ENCODE data around the gene GDI2. TPM values are rescaled to one million over a fixed set of nuclear protein-coding genes. Genes with fewer than 3 reads are reported as not detected.

The GDI2 gene
- total RNA-seq, 1 experiment from 2014 or later = 144 TPM

DNA sequence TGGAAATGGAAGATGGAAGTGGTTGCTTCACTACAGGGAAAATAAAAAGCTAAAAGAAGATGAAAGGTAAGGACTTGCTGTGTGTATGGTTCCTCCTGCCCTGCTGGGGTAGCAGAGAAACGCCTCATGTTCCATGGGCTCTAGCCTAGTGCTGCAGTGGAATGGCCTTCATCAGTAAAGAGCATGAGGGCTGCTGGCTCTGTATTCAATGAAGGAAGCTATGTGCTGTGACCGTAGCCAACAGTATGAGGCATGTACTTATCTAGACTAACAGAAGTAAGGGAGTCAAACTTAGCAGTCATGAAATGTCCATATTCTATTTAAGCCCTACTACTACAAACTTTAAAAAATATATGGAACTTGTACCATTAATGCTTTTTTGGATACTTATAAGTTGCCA lies 54.3 kb downstream of the GDI2 start (continued):
- TF ChIP-seq FOSL1 (IDR thresholded peaks at IDR 0.05; ENCODE audit: low read depth) = no peak
- no peak for TF ChIP-seq EGR1 (IDR thresholded peaks at IDR 0.05; ENCODE audit: low read depth)
- no peak for TF ChIP-seq YY1 (IDR thresholded peaks at IDR 0.05; ENCODE audit: extremely low read depth, insufficient replicate concordance, low read depth, low read length)
- TF ChIP-seq EZH2 (IDR thresholded peaks at IDR 0.05) = no peak
- no peak for TF ChIP-seq POLR2A (IDR thresholded peaks at IDR 0.05; ENCODE audit: borderline replicate concordance, extremely low read depth, insufficient read depth, insufficient read length)

GRCh38 chr10:5757766-5758517 lies 55.3 kb downstream of the GDI2 start:
- Histone ChIP-seq H3K9me3 (ENCODE audit: control insufficient read depth in 1 of 2, insufficient read depth in 1 of 2, low read depth in 1 of 2, low read length in 2 of 2) (no peaks in the 10 kb centered on the region), H3K4me2 (ENCODE audit: low read length) (no peak overlapping the region), H4K20me1 (ENCODE audit: insufficient read depth) (peaks cover 2% of the 10 kb centered on the region; the same call in 1 of the 2 replicates), H3K9me2 (ENCODE audit: insufficient read depth) (no peaks in the 10 kb centered on the region), H3K27me3 (ENCODE audit: insufficient read depth, low read length) (no peaks in the 10 kb centered on the region), H3K4me3 (replicated peaks in 1 of 2; ENCODE audit: low read depth in 1 of 2, low read length in 2 of 2) (no peak overlapping the region), H3K9ac (ENCODE audit: low read length) (no peak overlapping the region), H3K4me1 (ENCODE audit: control insufficient read depth in 1 of 2, insufficient read depth in 2 of 2, low read length in 2 of 2) (no peaks in the 10 kb centered on the region), H3K79me2 (ENCODE audit: insufficient read depth, low read length) (0 out of 2 replicates have a peak, but pooled peaks cover 5% of the 10 kb centered on the region), H2AFZ (ENCODE audit: low read depth, low read length, poor library complexity, severe bottlenecking) (no peak overlapping the region), H3K36me3 (ENCODE audit: control insufficient read depth in 1 of 2, insufficient read depth in 2 of 2, low read length in 2 of 2) (peaks cover 39 to 48% of the 10 kb centered on the region in 2 experiments; a peak in 3 of 4 replicates), H3K27ac (ENCODE audit: low read depth, low read length) (no peak overlapping the region)
- ATAC-seq (no peak), DNase-seq (ENCODE audit: low read depth, low spot score) (no peak)
- BruUV-seq (replicated peaks) = no TSS peak
- ChIA-PET CTCF (no interaction called here), POLR2A (no interaction called here), RAD21 (ENCODE audit: low non-redundant PET in 1 of 2, low total read pairs in 2 of 2, uncharacterized antibody in 2 of 2, unreplicated experiment in 2 of 2) (no interaction called here)
- intact Hi-C loops (cut with micrococcal nuclease) = no loop called here
- TF ChIP-seq RAD21 (IDR thresholded peaks at IDR 0.05; ENCODE audit: low read depth) (no peak), CEBPB (IDR thresholded peaks at IDR 0.05; ENCODE audit: low read depth) (no peak), TCF7L2 (IDR thresholded peaks at IDR 0.05; ENCODE audit: borderline replicate concordance, extremely low read depth, insufficient read depth, insufficient read length) (no peak), REST (IDR thresholded peaks at IDR 0.05; ENCODE audit: low read depth) (no peak), FOSL1 (IDR thresholded peaks at IDR 0.05; ENCODE audit: low read depth) (no peak), EZH2phosphoT487 (IDR thresholded peaks at IDR 0.05; ENCODE audit: borderline replicate concordance) (no peak), POLR2AphosphoS5 (IDR thresholded peaks at IDR 0.05; ENCODE audit: low read depth, low read length) (no peak), SRF (IDR thresholded peaks at IDR 0.05; ENCODE audit: low read depth) (no peak), EGR1 (IDR thresholded peaks at IDR 0.05; ENCODE audit: low read depth) (no peak), POLR2A (IDR thresholded peaks at IDR 0.05; ENCODE audit: borderline replicate concordance, extremely low read depth, insufficient read depth, insufficient read length) (no peak), MAX (IDR thresholded peaks at IDR 0.05) (no peak), CBX3 (IDR thresholded peaks at IDR 0.05; ENCODE audit: low read depth) (no peak)
- TF ChIP-seq, protein P1, sequence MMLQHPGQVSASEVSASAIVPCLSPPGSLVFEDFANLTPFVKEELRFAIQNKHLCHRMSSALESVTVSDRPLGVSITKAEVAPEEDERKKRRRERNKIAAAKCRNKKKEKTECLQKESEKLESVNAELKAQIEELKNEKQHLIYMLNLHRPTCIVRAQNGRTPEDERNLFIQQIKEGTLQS (IDR thresholded peaks at IDR 0.05) = no peak
- TF ChIP-seq, protein P2, sequence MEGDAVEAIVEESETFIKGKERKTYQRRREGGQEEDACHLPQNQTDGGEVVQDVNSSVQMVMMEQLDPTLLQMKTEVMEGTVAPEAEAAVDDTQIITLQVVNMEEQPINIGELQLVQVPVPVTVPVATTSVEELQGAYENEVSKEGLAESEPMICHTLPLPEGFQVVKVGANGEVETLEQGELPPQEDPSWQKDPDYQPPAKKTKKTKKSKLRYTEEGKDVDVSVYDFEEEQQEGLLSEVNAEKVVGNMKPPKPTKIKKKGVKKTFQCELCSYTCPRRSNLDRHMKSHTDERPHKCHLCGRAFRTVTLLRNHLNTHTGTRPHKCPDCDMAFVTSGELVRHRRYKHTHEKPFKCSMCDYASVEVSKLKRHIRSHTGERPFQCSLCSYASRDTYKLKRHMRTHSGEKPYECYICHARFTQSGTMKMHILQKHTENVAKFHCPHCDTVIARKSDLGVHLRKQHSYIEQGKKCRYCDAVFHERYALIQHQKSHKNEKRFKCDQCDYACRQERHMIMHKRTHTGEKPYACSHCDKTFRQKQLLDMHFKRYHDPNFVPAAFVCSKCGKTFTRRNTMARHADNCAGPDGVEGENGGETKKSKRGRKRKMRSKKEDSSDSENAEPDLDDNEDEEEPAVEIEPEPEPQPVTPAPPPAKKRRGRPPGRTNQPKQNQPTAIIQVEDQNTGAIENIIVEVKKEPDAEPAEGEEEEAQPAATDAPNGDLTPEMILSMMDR (IDR thresholded peaks at IDR 0.05 in 2 of 3, conservative IDR thresholded peaks at IDR 0.05 in 1 of 3; ENCODE audit: borderline replicate concordance in 1 of 3, insufficient read depth in 1 of 3, low read depth in 2 of 3, low read length in 2 of 3) = no peak
